ENCODE data around the gene POLD1.
"Not testable (repeated sequence)": the region's sequence is repeated elsewhere in the genome, so short reads cannot be mapped to it uniquely, and the experiment has no call there.

Gene POLD1

DNA sequence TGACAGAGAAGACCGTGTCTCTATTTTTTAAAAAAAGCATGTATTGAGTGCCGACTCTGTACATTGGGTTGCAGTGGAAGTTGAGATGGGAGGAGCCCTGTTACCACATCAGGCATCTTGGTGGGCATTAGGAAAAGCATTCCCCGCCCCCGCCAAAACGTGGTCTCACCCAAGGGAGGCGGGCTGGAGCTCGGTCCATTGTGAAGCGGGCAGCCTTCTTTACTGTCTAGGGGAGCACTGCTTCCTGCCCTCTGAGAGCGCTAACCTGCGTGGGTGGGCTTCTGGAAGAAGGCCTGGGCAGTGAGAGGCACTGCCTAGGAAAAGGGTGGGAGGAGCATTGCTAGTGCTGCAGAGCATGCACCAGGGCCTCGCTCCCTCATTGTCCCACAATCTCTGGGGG, 4.0 kb upstream of the POLD1 start:
- peaks cover 12 to 19% of the 10 kb centered on the region in 2 donors for H3K4me1 ChIP-seq (ENCODE audit: control insufficient read depth in 2 of 2, insufficient read depth in 2 of 2, low read length in 2 of 2)
- H3K27me3 ChIP-seq (ENCODE audit: control insufficient read depth in 2 of 2, insufficient read depth in 2 of 2, low read length in 2 of 2): no peaks in the 10 kb centered on the region
- no peak overlapping the region for H3K4me3 ChIP-seq (ENCODE audit: low read length in 2 of 2)
- no peak overlapping the region for H3K27ac ChIP-seq (ENCODE audit: low read depth in 2 of 2, low read length in 2 of 2)
- H3K36me3 ChIP-seq (ENCODE audit: control insufficient read depth in 2 of 2, insufficient read depth in 2 of 2, low read length in 2 of 2): peaks cover 49 to 52% of the 10 kb centered on the region in 2 donors
- no peaks in the 10 kb centered on the region for H3K9me3 ChIP-seq (ENCODE audit: control insufficient read depth in 2 of 2, low read length in 2 of 2)
- no peak overlapping the region for H3K9ac ChIP-seq (ENCODE audit: low read depth in 1 of 2, low read length in 2 of 2)

DNA sequence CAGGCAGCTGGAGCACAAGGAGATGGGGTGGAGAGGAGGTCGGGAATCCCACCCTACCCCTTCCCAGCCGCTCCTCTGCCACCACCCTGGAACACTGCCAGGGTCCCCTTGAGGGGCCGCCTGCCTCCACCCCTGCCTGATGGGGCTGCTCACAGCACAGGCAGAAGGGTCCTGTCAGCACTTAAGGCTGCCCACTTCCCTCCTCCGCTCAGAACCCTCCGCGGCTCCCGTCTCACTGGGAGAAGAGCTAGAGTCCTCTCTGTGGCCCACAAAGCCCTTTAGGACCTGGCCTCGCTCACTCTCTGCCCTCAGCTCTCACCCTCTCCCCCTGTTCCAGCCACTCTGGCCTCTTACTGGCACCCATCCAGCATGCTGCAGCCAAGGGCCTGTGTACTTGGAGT, 3.4 kb upstream of the POLD1 start:
- Histone ChIP-seq H3K9me3 (ENCODE audit: control insufficient read depth in 2 of 2, low read length in 2 of 2) (no peaks in the 10 kb centered on the region), H3K27me3 (ENCODE audit: control insufficient read depth in 2 of 2, insufficient read depth in 2 of 2, low read length in 2 of 2) (no peaks in the 10 kb centered on the region), H3K27ac (ENCODE audit: low read depth in 2 of 2, low read length in 2 of 2) (no peak overlapping the region), H3K36me3 (ENCODE audit: control insufficient read depth in 2 of 2, insufficient read depth in 2 of 2, low read length in 2 of 2) (peaks cover 49 to 52% of the 10 kb centered on the region in 2 donors), H3K9ac (ENCODE audit: low read depth in 1 of 2, low read length in 2 of 2) (no peak overlapping the region), H3K4me3 (ENCODE audit: low read length in 2 of 2) (no peak overlapping the region), H3K4me1 (ENCODE audit: control insufficient read depth in 2 of 2, insufficient read depth in 2 of 2, low read length in 2 of 2) (peaks cover 14 to 20% of the 10 kb centered on the region in 2 donors)

DNA sequence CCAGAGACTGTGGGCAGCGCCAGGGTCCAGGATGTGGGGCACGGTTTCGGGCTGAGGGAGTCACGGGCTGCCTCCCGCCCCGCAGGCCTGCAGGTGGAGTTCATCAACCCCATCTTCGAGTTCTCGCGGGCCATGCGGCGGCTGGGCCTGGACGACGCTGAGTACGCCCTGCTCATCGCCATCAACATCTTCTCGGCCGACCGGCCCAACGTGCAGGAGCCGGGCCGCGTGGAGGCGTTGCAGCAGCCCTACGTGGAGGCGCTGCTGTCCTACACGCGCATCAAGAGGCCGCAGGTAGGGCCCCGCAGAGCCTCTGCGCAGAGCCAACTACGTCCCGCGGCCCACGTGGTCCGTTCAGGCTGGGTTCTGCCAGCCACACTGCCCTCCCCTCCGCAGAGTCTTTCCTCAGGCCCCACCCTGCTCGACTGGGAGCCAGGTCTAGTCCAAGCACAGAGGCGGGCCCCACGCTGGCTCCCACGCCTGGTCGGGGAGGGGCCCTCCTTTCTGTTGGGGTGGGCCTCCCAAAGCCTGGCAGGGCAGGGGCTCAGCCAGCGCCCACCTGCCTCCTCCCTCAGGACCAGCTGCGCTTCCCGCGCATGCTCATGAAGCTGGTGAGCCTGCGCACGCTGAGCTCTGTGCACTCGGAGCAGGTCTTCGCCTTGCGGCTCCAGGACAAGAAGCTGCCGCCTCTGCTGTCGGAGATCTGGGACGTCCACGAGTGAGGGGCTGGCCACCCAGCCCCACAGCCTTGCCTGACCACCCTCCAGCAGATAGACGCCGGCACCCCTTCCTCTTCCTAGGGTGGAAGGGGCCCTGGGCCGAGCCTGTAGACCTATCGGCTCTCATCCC, 2.0 kb upstream of the POLD1 start:
- Histone ChIP-seq H3K4me1 (ENCODE audit: control insufficient read depth in 2 of 2, insufficient read depth in 2 of 2, low read length in 2 of 2) (peaks cover 14 to 17% of the 10 kb centered on the region in 2 donors), H3K9ac (ENCODE audit: low read depth in 1 of 2, low read length in 2 of 2) (no peak overlapping the region), H3K27me3 (ENCODE audit: control insufficient read depth in 2 of 2, insufficient read depth in 2 of 2, low read length in 2 of 2) (no peaks in the 10 kb centered on the region), H3K36me3 (ENCODE audit: control insufficient read depth in 2 of 2, insufficient read depth in 2 of 2, low read length in 2 of 2) (peaks cover 52% of the 10 kb centered on the region in 2 donors), H3K9me3 (ENCODE audit: control insufficient read depth in 2 of 2, low read length in 2 of 2) (no peaks in the 10 kb centered on the region), H3K4me3 (ENCODE audit: low read length in 2 of 2) (no peak overlapping the region), H3K27ac (ENCODE audit: low read depth in 2 of 2, low read length in 2 of 2) (no peak overlapping the region)

DNA sequence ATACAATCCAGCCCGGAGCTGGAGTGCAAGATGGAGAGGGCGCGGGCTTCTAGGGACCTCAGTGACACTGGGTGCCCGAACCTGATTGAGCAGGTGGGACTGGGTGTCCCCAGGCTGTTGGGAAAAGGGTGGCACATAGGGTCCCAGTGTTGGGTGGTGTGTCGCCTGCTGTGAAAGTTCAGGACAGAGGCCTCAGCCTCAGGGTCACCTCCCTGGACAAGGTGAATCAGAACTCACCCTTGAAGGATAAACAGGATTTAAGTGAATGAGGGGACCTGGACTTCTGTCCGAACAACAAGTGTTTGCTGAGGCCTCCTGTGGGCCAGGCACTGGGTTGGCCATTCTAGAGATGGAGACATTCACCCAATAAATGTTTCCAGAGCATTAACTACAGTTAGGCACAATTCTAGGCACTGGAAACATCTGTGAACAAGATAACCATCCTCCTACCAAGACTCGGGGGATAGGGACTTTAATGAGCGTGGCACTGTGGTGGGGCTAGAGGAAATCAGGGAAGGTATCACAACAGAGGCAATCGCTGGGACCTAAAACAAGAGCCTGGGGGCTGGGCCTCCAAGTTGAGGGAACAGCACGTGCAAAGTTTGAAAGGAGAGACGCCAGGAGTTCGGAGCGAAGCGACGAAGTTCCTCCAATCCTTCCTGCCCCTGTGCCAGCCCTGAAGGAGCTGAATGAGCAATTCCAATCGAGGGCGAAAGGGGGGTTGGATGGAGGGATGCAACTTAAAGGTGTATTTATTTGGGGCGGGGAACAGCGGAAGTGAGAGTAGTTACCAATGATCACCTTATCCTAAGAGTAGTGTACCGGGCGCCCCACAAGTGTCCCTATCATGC, 921 bp upstream of the POLD1 start:
- Histone ChIP-seq H3K36me3 (ENCODE audit: control insufficient read depth in 2 of 2, insufficient read depth in 2 of 2, low read length in 2 of 2) (peaks cover 41 to 46% of the 10 kb centered on the region in 2 donors), H3K4me3 (ENCODE audit: low read length in 2 of 2) (peak overlapping the region; percentile 76 to 78), H3K4me1 (ENCODE audit: control insufficient read depth in 2 of 2, insufficient read depth in 2 of 2, low read length in 2 of 2) (peaks cover 14 to 17% of the 10 kb centered on the region in 2 donors)

DNA sequence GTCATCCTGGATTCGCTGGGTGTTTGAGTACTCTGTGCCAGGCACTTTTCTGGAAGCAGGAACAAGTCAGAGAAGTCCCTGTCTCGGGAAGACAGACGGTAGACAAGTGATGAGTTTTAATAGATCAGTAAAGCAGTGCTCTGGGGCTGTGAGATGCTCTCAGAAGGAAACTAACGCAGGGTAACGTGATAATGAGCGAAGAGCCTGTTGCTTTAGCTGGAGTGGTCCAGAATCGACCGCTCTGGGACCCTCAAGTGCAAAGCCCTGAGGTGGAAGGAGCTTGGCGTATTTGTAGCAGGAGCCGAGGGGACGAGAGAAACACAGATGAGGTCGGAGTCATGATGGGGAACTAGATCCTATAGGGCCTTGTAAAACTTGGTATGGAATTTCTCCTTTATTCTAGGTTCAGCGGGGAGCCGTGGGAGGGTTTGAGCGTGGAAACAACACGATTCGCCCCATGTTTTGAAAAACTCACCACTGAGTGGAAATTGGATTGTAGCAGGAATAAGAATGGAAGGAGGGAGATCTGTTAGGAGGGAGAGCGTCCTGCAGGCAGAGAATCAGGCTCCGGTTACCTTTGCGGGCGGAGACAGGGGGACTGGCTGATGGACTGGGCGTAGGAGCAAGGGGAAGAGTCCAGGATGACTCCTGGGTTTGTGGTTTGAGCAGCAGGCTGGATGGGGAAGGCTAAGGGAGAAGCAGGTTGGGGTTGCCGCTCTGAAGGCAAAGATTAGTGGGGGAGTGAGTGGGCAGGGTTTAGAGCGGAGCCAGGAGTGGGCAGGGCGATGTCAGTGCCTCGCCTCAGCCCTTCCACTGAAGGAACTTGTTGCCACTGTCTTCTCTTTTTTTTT, 763 bp downstream of the POLD1 start:
- Histone ChIP-seq H3K4me3 (ENCODE audit: low read length in 2 of 2) (peak overlapping the region; percentile 76 to 78), H3K4me1 (ENCODE audit: control insufficient read depth in 2 of 2, insufficient read depth in 2 of 2, low read length in 2 of 2) (peaks cover 14 to 17% of the 10 kb centered on the region in 2 donors), H3K27ac (ENCODE audit: low read depth in 2 of 2, low read length in 2 of 2) (peak overlapping the region; percentile 74 to 80), H3K36me3 (ENCODE audit: control insufficient read depth in 2 of 2, insufficient read depth in 2 of 2, low read length in 2 of 2) (peaks cover 24 to 30% of the 10 kb centered on the region in 2 donors), H3K27me3 (ENCODE audit: control insufficient read depth in 2 of 2, insufficient read depth in 2 of 2, low read length in 2 of 2) (no peaks in the 10 kb centered on the region), H3K9me3 (ENCODE audit: control insufficient read depth in 2 of 2, low read length in 2 of 2) (no peaks in the 10 kb centered on the region), H3K9ac (ENCODE audit: low read depth in 1 of 2, low read length in 2 of 2) (peak overlapping the region; percentile 52 to 72)

More for the DNA sequence above, 921 bp upstream of the POLD1 start:
- Histone ChIP-seq H3K27ac (ENCODE audit: low read depth in 2 of 2, low read length in 2 of 2) (peak overlapping the region; percentile 74 to 80), H3K27me3 (ENCODE audit: control insufficient read depth in 2 of 2, insufficient read depth in 2 of 2, low read length in 2 of 2) (no peaks in the 10 kb centered on the region), H3K9ac (ENCODE audit: low read depth in 1 of 2, low read length in 2 of 2) (peak overlapping the region in 1 of 2 donors; percentile 72), H3K9me3 (ENCODE audit: control insufficient read depth in 2 of 2, low read length in 2 of 2) (no peaks in the 10 kb centered on the region)

DNA sequence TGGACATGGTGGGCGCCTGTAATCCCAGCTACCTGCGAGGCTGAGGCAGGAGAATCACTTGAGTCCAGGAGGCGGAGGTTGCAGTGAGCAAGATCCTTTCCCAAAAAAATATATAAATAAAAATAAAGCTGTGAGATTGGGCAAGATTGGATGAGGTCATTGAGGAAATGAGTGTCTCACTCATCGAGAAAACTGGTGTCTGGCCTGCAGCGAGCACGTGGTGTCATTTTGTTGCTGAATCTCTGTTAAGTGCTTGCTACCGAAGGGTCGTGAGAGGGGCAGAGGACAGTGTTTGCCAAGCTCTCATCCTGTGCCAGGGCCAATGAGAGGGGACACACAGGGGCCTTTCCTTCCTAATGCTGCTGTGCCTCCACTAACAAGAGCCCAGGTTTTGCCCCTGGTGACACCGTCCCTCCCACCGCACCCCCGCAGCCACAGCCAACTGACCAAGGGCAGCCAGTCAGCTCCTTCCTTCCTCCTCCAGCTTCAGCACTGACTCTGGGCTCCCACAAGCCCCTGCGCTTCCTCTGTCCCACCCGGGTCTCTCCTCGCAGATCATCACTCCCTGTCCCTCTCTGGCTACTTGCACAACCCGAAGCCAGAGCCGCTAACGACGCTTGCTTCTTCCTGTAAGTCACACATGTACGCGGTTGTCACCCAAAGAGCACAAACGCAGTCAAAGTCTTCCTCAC, 3.2 kb downstream of the POLD1 start:
- no peak overlapping the region for H3K9ac ChIP-seq (ENCODE audit: low read depth in 1 of 2, low read length in 2 of 2)
- peaks cover 3 to 10% of the 10 kb centered on the region in 2 donors for H3K36me3 ChIP-seq (ENCODE audit: control insufficient read depth in 2 of 2, insufficient read depth in 2 of 2, low read length in 2 of 2)
- H3K9me3 ChIP-seq (ENCODE audit: control insufficient read depth in 2 of 2, low read length in 2 of 2): no peaks in the 10 kb centered on the region
- H3K27ac ChIP-seq (ENCODE audit: low read depth in 2 of 2, low read length in 2 of 2): no peak overlapping the region
- H3K27me3 ChIP-seq (ENCODE audit: control insufficient read depth in 2 of 2, insufficient read depth in 2 of 2, low read length in 2 of 2): no peaks in the 10 kb centered on the region
- H3K4me1 ChIP-seq (ENCODE audit: control insufficient read depth in 2 of 2, insufficient read depth in 2 of 2, low read length in 2 of 2): peaks cover 14 to 17% of the 10 kb centered on the region in 2 donors
- H3K4me3 ChIP-seq (ENCODE audit: low read length in 2 of 2): peak overlapping the region in 1 of 2 donors; percentile 39

DNA sequence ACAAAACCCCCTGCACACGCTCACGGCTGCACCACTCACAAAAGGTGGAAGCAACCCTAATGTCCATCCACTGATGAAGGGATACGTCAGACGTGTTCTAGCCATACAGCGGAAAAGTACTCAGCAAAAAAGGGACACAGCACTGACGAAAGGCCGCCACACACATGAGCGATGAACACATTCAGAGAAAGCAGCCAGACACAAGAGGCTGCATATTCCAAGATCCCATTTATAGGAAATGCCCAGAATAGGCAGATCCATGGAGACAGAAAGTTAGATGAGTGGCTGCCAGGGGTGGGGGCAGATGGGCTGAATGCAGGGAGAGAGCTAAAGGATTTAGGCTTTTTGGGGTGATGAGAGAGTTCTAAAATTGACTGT, 3.7 kb downstream of the POLD1 start:
- H3K27ac ChIP-seq (ENCODE audit: low read depth in 2 of 2, low read length in 2 of 2): no peak overlapping the region
- peak overlapping the region in 1 of 2 donors; percentile 39 for H3K4me3 ChIP-seq (ENCODE audit: low read length in 2 of 2)
- H3K9ac ChIP-seq (ENCODE audit: low read depth in 1 of 2, low read length in 2 of 2): no peak overlapping the region

DNA sequence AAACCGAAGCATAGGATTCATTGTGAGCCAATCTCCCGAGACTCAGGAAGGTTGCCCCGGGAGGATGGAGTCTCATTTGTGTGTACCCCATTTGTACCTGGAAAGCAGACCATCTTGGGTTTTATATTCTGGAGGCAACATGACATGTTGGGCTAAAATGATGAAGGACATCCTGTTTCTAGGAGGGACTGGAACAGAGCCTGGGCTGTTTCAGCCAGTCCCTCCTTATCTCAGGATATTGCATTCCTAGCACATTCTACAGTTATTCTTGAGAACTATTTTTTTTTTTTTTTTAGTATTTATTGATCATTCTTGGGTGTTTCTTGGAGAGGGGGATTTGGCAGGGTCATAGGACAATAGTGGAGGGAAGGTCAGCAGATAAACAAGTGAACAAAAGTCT, 6.1 kb downstream of the POLD1 start:
- H3K36me3 ChIP-seq (ENCODE audit: control insufficient read depth in 2 of 2, insufficient read depth in 2 of 2, low read length in 2 of 2); H3K27me3 ChIP-seq (ENCODE audit: control insufficient read depth in 2 of 2, insufficient read depth in 2 of 2, low read length in 2 of 2); H3K9ac ChIP-seq (ENCODE audit: low read depth in 1 of 2, low read length in 2 of 2); H3K27ac ChIP-seq (ENCODE audit: low read depth in 2 of 2, low read length in 2 of 2); H3K4me1 ChIP-seq (ENCODE audit: control insufficient read depth in 2 of 2, insufficient read depth in 2 of 2, low read length in 2 of 2); H3K9me3 ChIP-seq (ENCODE audit: control insufficient read depth in 2 of 2, low read length in 2 of 2); H3K4me3 ChIP-seq (ENCODE audit: low read length in 2 of 2): not testable (repeated sequence)

More for the DNA sequence above, 3.7 kb downstream of the POLD1 start:
- Histone ChIP-seq H3K36me3 (ENCODE audit: control insufficient read depth in 2 of 2, insufficient read depth in 2 of 2, low read length in 2 of 2) (peaks cover 0 to 6% of the 10 kb centered on the region in 2 donors), H3K27me3 (ENCODE audit: control insufficient read depth in 2 of 2, insufficient read depth in 2 of 2, low read length in 2 of 2) (no peaks in the 10 kb centered on the region), H3K4me1 (ENCODE audit: control insufficient read depth in 2 of 2, insufficient read depth in 2 of 2, low read length in 2 of 2) (peaks cover 14 to 17% of the 10 kb centered on the region in 2 donors), H3K9me3 (ENCODE audit: control insufficient read depth in 2 of 2, low read length in 2 of 2) (no peaks in the 10 kb centered on the region)

DNA sequence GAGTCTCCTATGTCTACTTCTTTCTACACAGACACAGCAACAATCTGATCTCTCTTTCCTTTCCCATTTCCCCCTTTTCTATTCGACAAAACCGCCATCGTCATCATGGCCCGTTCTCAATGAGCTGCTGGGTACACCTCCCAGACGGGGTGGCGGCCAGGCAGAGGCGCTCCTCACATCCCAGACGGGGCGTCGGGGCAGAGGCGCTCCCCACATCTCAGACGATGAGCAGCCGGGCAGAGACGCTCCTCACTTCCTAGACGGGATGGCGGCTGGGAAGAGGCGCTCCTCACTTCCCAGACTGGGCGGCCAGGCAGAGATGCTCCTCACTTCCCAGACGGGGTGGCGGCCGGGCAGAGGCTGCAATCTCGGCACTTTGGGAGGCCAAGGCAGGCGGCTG, 6.8 kb downstream of the POLD1 start:
- not testable (repeated sequence) for H3K4me1 ChIP-seq (ENCODE audit: control insufficient read depth in 2 of 2, insufficient read depth in 2 of 2, low read length in 2 of 2); H3K36me3 ChIP-seq (ENCODE audit: control insufficient read depth in 2 of 2, insufficient read depth in 2 of 2, low read length in 2 of 2); H3K27ac ChIP-seq (ENCODE audit: low read depth in 2 of 2, low read length in 2 of 2); H3K9me3 ChIP-seq (ENCODE audit: control insufficient read depth in 2 of 2, low read length in 2 of 2); H3K27me3 ChIP-seq (ENCODE audit: control insufficient read depth in 2 of 2, insufficient read depth in 2 of 2, low read length in 2 of 2); H3K4me3 ChIP-seq (ENCODE audit: low read length in 2 of 2); H3K9ac ChIP-seq (ENCODE audit: low read depth in 1 of 2, low read length in 2 of 2)
